PC-9 (cell line): ENCODE measurements around the gene THADA. TPM values are rescaled to one million over a fixed set of nuclear protein-coding genes. Genes with fewer than 3 reads are reported as not detected.

Source experiments
- BruUV-seq: library from RNA; stranded (reverse); fragments of 400-500 nt; replicated peaks from 2 replicates; lab custom pipeline; 2021; lab: Mats Ljungman, UMichigan
- CTCF ChIA-PET: fragments of 300-600 bp; sonication (Branson Sonifier 250); formaldehyde crosslinking; loops from one replicate; lab custom pipeline; 2022; ENCODE audit warnings: antibody characterized with exemption; lab: Charles Lee
- POLR2A ChIA-PET: fragments of 300-600 bp; sonication (Branson Sonifier 250); formaldehyde crosslinking; loops from one replicate; lab custom pipeline; 2022; ENCODE audit warnings: antibody characterized with exemption; ENCODE audit not compliant: unreplicated experiment; lab: Charles Lee
- DNase-seq, 2 experiments: peaks; one replicate each; pipeline versions ENCODE4 v3.0.0 to v3.0.0-alpha.2; 2015 to 2022; ENCODE audit warnings: mixed read lengths in 1 of 2
- H2AFZ ChIP-seq: fragments of 200-600 bp; sonication (generic); 2 replicates; pipeline ENCODE4 v1.8.1; 2017; ENCODE audit warnings: antibody characterized with exemption
- H3F3A ChIP-seq: fragments of 200-600 bp; sonication (generic); 2 replicates; pipeline ENCODE4 v1.8.1; 2017; ENCODE audit warnings: antibody characterized with exemption, mild to moderate bottlenecking, low read depth; ENCODE audit not compliant: insufficient read depth
- H3K27ac ChIP-seq: fragments of 200-600 bp; sonication (generic); 2 replicates; pipeline ENCODE4 v1.6.1; 2016; ENCODE audit warnings: mixed run types
- H3K27me3 ChIP-seq: fragments of 200-600 bp; sonication (generic); 2 replicates; pipeline ENCODE4 v1.6.1; 2016; ENCODE audit warnings: low read depth, mixed run types; ENCODE audit not compliant: insufficient read depth
- H3K36me3 ChIP-seq: fragments of 200-600 bp; sonication (generic); 2 replicates; pipeline ENCODE4 v1.6.1; 2016; ENCODE audit warnings: low read depth, mixed run types
- H3K4me1 ChIP-seq: fragments of 200-600 bp; sonication (generic); replicated peaks from 2 replicates; pipeline ENCODE4 v1.6.1; 2016; ENCODE audit warnings: mixed run types; ENCODE audit not compliant: insufficient read depth
- H3K4me2 ChIP-seq: fragments of 200-600 bp; sonication (generic); 2 replicates; pipeline ENCODE4 v1.6.1; 2017; ENCODE audit warnings: mixed run types
- H3K4me3 ChIP-seq: fragments of 200-600 bp; sonication (generic); 2 replicates; pipeline ENCODE4 v1.6.1; 2016; ENCODE audit warnings: mixed run types
- H3K79me2 ChIP-seq: fragments of 200-600 bp; sonication (generic); 2 replicates; pipeline ENCODE4 v1.6.1; 2017; ENCODE audit warnings: low read depth, mixed run types
- H3K9me2 ChIP-seq: fragments of 200-600 bp; sonication (generic); 2 replicates; pipeline ENCODE4 v1.8.1; 2017; ENCODE audit warnings: mild to moderate bottlenecking; ENCODE audit not compliant: insufficient read depth
- H3K9me3 ChIP-seq: fragments of 200-600 bp; sonication (generic); 2 replicates; pipeline ENCODE4 v1.8.1; 2016; ENCODE audit warnings: low read depth; ENCODE audit not compliant: insufficient read depth
- H4K20me1 ChIP-seq: fragments of 200-600 bp; sonication (generic); 2 replicates; pipeline ENCODE4 v1.8.1; 2017; ENCODE audit not compliant: insufficient read depth
- CTCF ChIP-seq: fragments of 200-600 bp; sonication (generic); conservative IDR thresholded peaks from 2 replicates; pipeline ENCODE4 v1.6.1; 2017; ENCODE audit warnings: mixed run types, antibody characterized with exemption, mild to moderate bottlenecking, moderate library complexity
- EZH2 ChIP-seq: fragments of 200-600 bp; sonication (generic); IDR thresholded peaks from 2 replicates; pipeline ENCODE4 v1.8.0; 2017; ENCODE audit warnings: antibody characterized with exemption, low read depth
- intact Hi-C: fragments of 100-400 bp; cut with micrococcal nuclease; formaldehyde crosslinking; loops from one replicate; pipeline ENCODE4 v1.10.0; 2022; ENCODE audit not compliant: unreplicated experiment
- total RNA-seq: library from RNA; stranded (reverse); gene quantifications from 2 replicates; pipeline ENCODE4 v1.2.3, GENCODE V29; 2021

Gene THADA
- total RNA-seq, 1 experiment from 2014 or later, result 28.1 TPM

- no peaks in the 10 kb centered on the region for H3K9me3 ChIP-seq
- no peak overlapping the region for H3K4me2 ChIP-seq
- no peaks in the 10 kb centered on the region for H4K20me1 ChIP-seq
- no peak for DNase-seq
- no peak overlapping the region for H2AFZ ChIP-seq
- TF ChIP-seq CTCF (no peak), EZH2 (no peak)
- H3K9me2 ChIP-seq, result 0 out of 2 replicates have a peak, but pooled peaks cover 3% of the 10 kb centered on the region
- H3K79me2 ChIP-seq, result no peaks in the 10 kb centered on the region
- ChIA-PET CTCF (interaction anchor here (0.6 kb wide), 1 partner anchor 23 kb away, joined by 3 read pairs; no protein-coding TSS in a partner anchor), POLR2A (no interaction called here)
- intact Hi-C loops, result no loop called here
- no TSS peak for BruUV-seq
- 0 out of 2 replicates have a peak, but pooled peaks cover 8% of the 10 kb centered on the region for H3F3A ChIP-seq
- H3K36me3 ChIP-seq, result peaks cover 14% of the 10 kb centered on the region
- no peaks in the 10 kb centered on the region for H3K4me1 ChIP-seq
- no peaks in the 10 kb centered on the region for H3K27me3 ChIP-seq
- H3K27ac ChIP-seq, result no peak overlapping the region
- no peak overlapping the region for H3K4me3 ChIP-seq
These were observed 86.0 kb downstream of the THADA start for GRCh38 chr2:43509886-43510285.

GRCh38 chr2:43508209-43508608, 87.6 kb downstream of the THADA start:
- Histone ChIP-seq H3K9me2 (0 out of 2 replicates have a peak, but pooled peaks cover 3% of the 10 kb centered on the region), H3K4me1 (no peaks in the 10 kb centered on the region), H3F3A (peaks cover 8% of the 10 kb centered on the region; the same call in 1 of the 2 replicates), H3K9me3 (no peaks in the 10 kb centered on the region), H2AFZ (no peak overlapping the region), H3K4me2 (no peak overlapping the region), H3K27me3 (no peaks in the 10 kb centered on the region), H3K36me3 (peaks cover 17% of the 10 kb centered on the region), H3K27ac (no peak overlapping the region), H3K79me2 (no peaks in the 10 kb centered on the region), H4K20me1 (no peaks in the 10 kb centered on the region), H3K4me3 (no peak overlapping the region)
- intact Hi-C loops, result no loop called here
- TF ChIP-seq EZH2 (no peak), CTCF (no peak)
- no TSS peak for BruUV-seq
- POLR2A ChIA-PET, result no interaction called here
- CTCF ChIA-PET, result no interaction called here
- DNase-seq, result no peak

- ChIA-PET CTCF (no interaction called here), POLR2A (interaction anchor here (0.6 kb wide), 1 partner anchor 854 kb away, joined by 3 read pairs; the partner anchor contains the start of gene PREPL)
- no peaks in the 10 kb centered on the region for H3K4me1 ChIP-seq
- H3K9me3 ChIP-seq, result no peaks in the 10 kb centered on the region
- H3F3A ChIP-seq, result peaks cover 8% of the 10 kb centered on the region; the same call in 1 of the 2 replicates
- H3K27me3 ChIP-seq, result no peaks in the 10 kb centered on the region
- H3K9me2 ChIP-seq, result 0 out of 2 replicates have a peak, but pooled peaks cover 3% of the 10 kb centered on the region
- DNase-seq, result no peak
- no peak overlapping the region for H3K27ac ChIP-seq
- H2AFZ ChIP-seq, result no peak overlapping the region
- H3K4me2 ChIP-seq, result no peak overlapping the region
- H3K36me3 ChIP-seq, result peaks cover 17% of the 10 kb centered on the region
- no peak overlapping the region for H3K4me3 ChIP-seq
- TF ChIP-seq EZH2 (no peak), CTCF (no peak)
- BruUV-seq, result no TSS peak
- intact Hi-C loops, result no loop called here
- H4K20me1 ChIP-seq, result no peaks in the 10 kb centered on the region
- H3K79me2 ChIP-seq, result no peaks in the 10 kb centered on the region
These were observed 88.7 kb downstream of the THADA start for GRCh38 chr2:43507137-43507536.
